Loucy (cell line): Measurements from ENCODE around the gene GPR32.
"Not testable (repeated sequence)": the region's sequence is repeated elsewhere in the genome, so short reads cannot be mapped to it uniquely, and the experiment has no call there.

Experiments used
- H2AFZ ChIP-seq: fragments of 200-600 bp; sonication (generic); 2 replicates; pipeline ENCODE4 v1.6.0; 2016; ENCODE audit warnings: antibody characterized with exemption, mild to moderate bottlenecking, low read length, moderate library complexity
- H3F3A ChIP-seq: fragments of 200-600 bp; 2 replicates; pipeline ENCODE4 v1.6.0; 2016; ENCODE audit warnings: antibody characterized with exemption, low read depth, mild to moderate bottlenecking
- H3K27me3 ChIP-seq: fragments of 200-600 bp; sonication (generic); 2 replicates; pipeline ENCODE4 v1.6.1; 2014; ENCODE audit warnings: low read length, mild to moderate bottlenecking; ENCODE audit not compliant: insufficient read depth, poor library complexity, severe bottlenecking
- H3K36me3 ChIP-seq: fragments of 200-600 bp; sonication (generic); 2 replicates; pipeline ENCODE4 v1.6.1; 2016; ENCODE audit warnings: low read length; ENCODE audit not compliant: insufficient read depth
- H3K4me1 ChIP-seq: fragments of 200-600 bp; sonication (generic); 2 replicates; pipeline ENCODE4 v1.5.1; 2014; ENCODE audit warnings: low read length, mild to moderate bottlenecking; ENCODE audit not compliant: insufficient read depth, poor library complexity, severe bottlenecking
- H3K4me2 ChIP-seq: fragments of 200-600 bp; sonication (generic); 2 replicates; pipeline ENCODE4 v1.6.0; 2014; ENCODE audit warnings: antibody characterized with exemption, low read length, low read depth, mild to moderate bottlenecking; ENCODE audit not compliant: poor library complexity, severe bottlenecking
- H3K4me3 ChIP-seq: fragments of 200-600 bp; sonication (generic); 2 replicates; pipeline ENCODE4 v1.5.1; 2014; ENCODE audit warnings: low read length, mild to moderate bottlenecking, mixed read lengths; ENCODE audit not compliant: poor library complexity, severe bottlenecking
- H3K79me2 ChIP-seq: fragments of 200-600 bp; sonication (generic); 2 replicates; pipeline ENCODE4 v1.6.1; 2014; ENCODE audit warnings: low read length; ENCODE audit not compliant: insufficient read depth
- H3K9ac ChIP-seq: fragments of 200-600 bp; sonication (generic); 2 replicates; pipeline ENCODE4 v1.6.0; 2014; ENCODE audit warnings: mild to moderate bottlenecking, low read depth, low read length, moderate library complexity; ENCODE audit not compliant: poor library complexity, severe bottlenecking
- H3K9me2 ChIP-seq: fragments of 200-600 bp; sonication (generic); replicated peaks from 2 replicates; pipeline ENCODE4 v1.6.1; 2016; ENCODE audit warnings: low read depth, low read length, mixed read lengths
- H3K9me3 ChIP-seq: fragments of 200-600 bp; sonication (generic); 2 replicates; pipeline ENCODE4 v1.6.1; 2014; ENCODE audit warnings: mild to moderate bottlenecking, antibody characterized with exemption, low read length, low read depth; ENCODE audit not compliant: insufficient read depth
- H4K20me1 ChIP-seq: fragments of 200-600 bp; sonication (generic); 2 replicates; pipeline ENCODE4 v1.6.0; 2014; ENCODE audit warnings: antibody characterized with exemption, low read length, mild to moderate bottlenecking; ENCODE audit not compliant: insufficient read depth, poor library complexity, severe bottlenecking
- CTCF ChIP-seq: fragments of 200-600 bp; sonication (generic); conservative IDR thresholded peaks from 2 replicates; pipeline ENCODE4 v1.5.1; 2014; ENCODE audit warnings: mild to moderate bottlenecking, antibody characterized with exemption, low read length
- EZH2phosphoT487 ChIP-seq: fragments of 200-600 bp; IDR thresholded peaks from 2 replicates; pipeline ENCODE4 v1.6.1; 2018; ENCODE audit warnings: antibody characterized with exemption, mild to moderate bottlenecking, moderate library complexity, borderline replicate concordance

GPR32 gene, protein sequence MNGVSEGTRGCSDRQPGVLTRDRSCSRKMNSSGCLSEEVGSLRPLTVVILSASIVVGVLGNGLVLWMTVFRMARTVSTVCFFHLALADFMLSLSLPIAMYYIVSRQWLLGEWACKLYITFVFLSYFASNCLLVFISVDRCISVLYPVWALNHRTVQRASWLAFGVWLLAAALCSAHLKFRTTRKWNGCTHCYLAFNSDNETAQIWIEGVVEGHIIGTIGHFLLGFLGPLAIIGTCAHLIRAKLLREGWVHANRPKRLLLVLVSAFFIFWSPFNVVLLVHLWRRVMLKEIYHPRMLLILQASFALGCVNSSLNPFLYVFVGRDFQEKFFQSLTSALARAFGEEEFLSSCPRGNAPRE

DNA sequence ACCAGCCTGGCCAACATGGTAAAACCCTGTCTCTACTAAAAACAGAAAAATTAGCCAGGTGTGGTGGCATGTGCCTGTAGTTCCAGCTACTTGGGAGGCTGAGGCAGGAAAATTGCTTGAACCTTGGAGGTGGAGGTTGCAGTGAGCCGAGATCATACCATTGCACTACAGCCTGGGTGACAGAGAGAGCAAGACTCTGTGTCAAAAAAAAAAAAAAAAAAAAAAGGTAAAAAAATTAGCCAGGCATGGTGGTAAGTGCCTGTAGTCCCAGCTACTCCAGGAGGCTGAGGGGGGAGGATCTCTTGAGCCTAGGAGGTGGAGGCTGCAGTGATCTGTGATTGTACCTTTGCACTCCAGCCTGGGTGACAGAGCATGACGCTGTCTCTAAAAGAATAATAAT, at the start of gene GPR32:
Gene GPR32, plus strand, starts transcription at position 301 of the 400 bp plus-strand sequence. CDS start 137 bp downstream, outside the sequence.
- not testable (repeated sequence) for H3K9me2 ChIP-seq, H3K27me3 ChIP-seq, H3K9me3 ChIP-seq, H4K20me1 ChIP-seq, H2AFZ ChIP-seq, H3K4me3 ChIP-seq, H3F3A ChIP-seq, H3K79me2 ChIP-seq, H3K9ac ChIP-seq, H3K36me3 ChIP-seq, H3K4me1 ChIP-seq, H3K4me2 ChIP-seq

- no peaks in the 10 kb centered on the region for H3K27me3 ChIP-seq
- H3K9ac ChIP-seq: no peak overlapping the region
- no peaks in the 10 kb centered on the region for H3K4me1 ChIP-seq
- no peaks in the 10 kb centered on the region for H3K9me2 ChIP-seq
- no peaks in the 10 kb centered on the region for H3K9me3 ChIP-seq
- no peaks in the 10 kb centered on the region for H4K20me1 ChIP-seq
- H2AFZ ChIP-seq: no peak overlapping the region
- no peaks in the 10 kb centered on the region for H3K36me3 ChIP-seq
- no peak overlapping the region for H3K4me2 ChIP-seq
- TF ChIP-seq CTCF (no peak), EZH2phosphoT487 (no peak)
- no peak overlapping the region for H3K4me3 ChIP-seq
- H3F3A ChIP-seq: no peaks in the 10 kb centered on the region
- H3K79me2 ChIP-seq: peaks cover 8% of the 10 kb centered on the region; the same call in 1 of the 2 replicates
These were observed 49.3 kb upstream of the GPR32 start for GRCh38 chr19:50720921-50721381.

GRCh38 chr19:50721441-50722137, 48.7 kb upstream of the GPR32 start:
- H3K79me2 ChIP-seq: peaks cover 14% of the 10 kb centered on the region; the same call in 1 of the 2 replicates
- H3K4me1 ChIP-seq: no peaks in the 10 kb centered on the region
- H3K4me2 ChIP-seq: no peak overlapping the region
- no peaks in the 10 kb centered on the region for H3F3A ChIP-seq
- no peaks in the 10 kb centered on the region for H3K9me2 ChIP-seq
- no peak overlapping the region for H3K9ac ChIP-seq
- H3K27me3 ChIP-seq: no peaks in the 10 kb centered on the region
- H3K4me3 ChIP-seq: no peak overlapping the region
- no peaks in the 10 kb centered on the region for H3K9me3 ChIP-seq
- no peak overlapping the region for H2AFZ ChIP-seq
- no peak for TF ChIP-seq CTCF
- no peak for TF ChIP-seq EZH2phosphoT487
- no peaks in the 10 kb centered on the region for H4K20me1 ChIP-seq
- no peaks in the 10 kb centered on the region for H3K36me3 ChIP-seq
